ENCODE measurements around the gene ICE2. TPM values are rescaled to one million over a fixed set of nuclear protein-coding genes. Genes with fewer than 3 reads are reported as not detected.

The ICE2 gene
- total and polyA plus RNA-seq, 2 of the 8 experiments (the other 6 are each of a cell fraction or from before 2014, with no cell fraction given): 40.0 to 87.3 TPM

DNA sequence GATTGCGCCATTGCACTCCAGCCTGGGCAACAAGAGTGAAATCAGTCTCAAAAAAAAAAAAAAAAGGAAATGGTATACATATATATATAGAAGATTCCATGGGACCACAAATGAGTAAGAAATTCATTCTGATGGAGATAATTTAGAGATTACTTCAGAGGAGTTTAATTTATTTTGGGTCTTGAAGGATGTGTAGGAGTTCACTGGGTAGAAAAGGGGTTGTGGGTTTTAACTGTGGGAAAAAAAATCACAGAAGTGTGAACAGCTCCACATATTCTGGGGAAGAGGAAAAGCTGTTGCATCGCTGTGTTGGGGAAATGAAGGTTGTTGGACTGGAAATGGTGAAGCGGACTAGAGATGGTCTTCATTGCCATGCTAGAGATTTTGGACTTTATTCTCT, 4.1 kb upstream of the ICE2 start:
- H3K18ac ChIP-seq (ENCODE audit: extremely low read depth, low read length): no peak overlapping the region
- TF ChIP-seq BRCA1 (IDR thresholded peaks at IDR 0.05; ENCODE audit: low read depth, low read length): no peak
- TF ChIP-seq KDM1A (IDR thresholded peaks at IDR 0.05; ENCODE audit: borderline replicate concordance, low read length): no peak
- TF ChIP-seq SUZ12 (IDR thresholded peaks at IDR 0.05; ENCODE audit: low read length): no peak
- TF ChIP-seq JUND (IDR thresholded peaks at IDR 0.05; ENCODE audit: low read length): no peak
- POLR2A ChIA-PET (ENCODE audit: partially characterized antibody): interaction anchor here (0.9 kb wide), 1 partner anchor 14 kb away, joined by 4 read pairs; no protein-coding TSS in a partner anchor
- H4K91ac ChIP-seq (replicated peaks; ENCODE audit: insufficient read length, low read length): no peak overlapping the region
- no peak overlapping the region for H4K8ac ChIP-seq (ENCODE audit: extremely low read depth, insufficient read depth, low read length)
- peaks cover 6% of the 10 kb centered on the region for H3K23me2 ChIP-seq (ENCODE audit: low read depth, low read length)
- 95% methylated on average over 3 of the region's 3 CpGs; no CpG with 5 or more reads in 1 of the 2 experiments for WGBS, 2 experiments (ENCODE audit: extremely low coverage in 1 of 2, insufficient coverage in 1 of 2, insufficient read length in 1 of 2, insufficient replicate concordance in 2 of 2, low coverage in 1 of 2, low lambda C conversion rate in 2 of 2, missing lambda C conversion rate in 1 of 2)
- H3K23ac ChIP-seq (ENCODE audit: insufficient read length): no peak overlapping the region
- no peak overlapping the region for H2BK120ac ChIP-seq (replicated peaks; ENCODE audit: low read depth, low read length)
- CTCF ChIA-PET (ENCODE audit: partially characterized antibody): interaction anchor here (1.9 kb wide), 1 partner anchor 26 kb away, joined by 7 read pairs; no protein-coding TSS in a partner anchor
- no peak overlapping the region for H3K14ac ChIP-seq (ENCODE audit: insufficient read length)
- H3K9ac ChIP-seq (replicated peaks in 1 of 4; ENCODE audit: extremely low read depth in 1 of 4, low read depth in 3 of 4, low read length in 3 of 4): no peak overlapping the region
- no peaks in the 10 kb centered on the region for H3K9me3 ChIP-seq (ENCODE audit: insufficient read depth in 2 of 2, low read depth in 1 of 2, low read length in 1 of 2)
- H3K4me1 ChIP-seq (replicated peaks in 1 of 4; ENCODE audit: control insufficient read depth in 3 of 4, insufficient read depth in 4 of 4, low read length in 3 of 4): peaks cover 0 to 10% (median 4%) of the 10 kb centered on the region in 4 experiments; a peak in 6 of 7 replicates
- FAIRE-seq: no peak
- H3K27ac ChIP-seq (ENCODE audit: low read depth, low read length): no peak overlapping the region
- H3K79me2 ChIP-seq (ENCODE audit: control insufficient read depth in 1 of 2, insufficient read depth in 2 of 2, low read length in 2 of 2): peaks cover 2 to 6% of the 10 kb centered on the region in 2 experiments; a peak in 3 of 4 replicates
- no peak overlapping the region for H2AK5ac ChIP-seq (ENCODE audit: low read depth, low read length)
- no peaks in the 10 kb centered on the region for H3K27me3 ChIP-seq (replicated peaks in 1 of 4; ENCODE audit: control insufficient read depth in 3 of 4, extremely low read depth in 1 of 4, insufficient read depth in 3 of 4, low read length in 3 of 4)
- H2BK20ac ChIP-seq (ENCODE audit: low read length): no peak overlapping the region
- no peak overlapping the region for H2BK5ac ChIP-seq (ENCODE audit: low read depth, low read length)
- no peaks in the 10 kb centered on the region for H3K36me3 ChIP-seq (ENCODE audit: control insufficient read depth in 2 of 4, insufficient read depth in 4 of 4, low read length in 3 of 4)
- DNase-seq (ENCODE audit: low read depth in 1 of 2, low spot score in 2 of 2): no peak
- no peak overlapping the region for H4K5ac ChIP-seq (ENCODE audit: insufficient read length, low read depth, low read length)
- H3K79me1 ChIP-seq (ENCODE audit: low read depth, low read length): peaks cover 1% of the 10 kb centered on the region; the same call in 1 of the 2 replicates
- no peak overlapping the region for H3K4me2 ChIP-seq (ENCODE audit: insufficient read depth in 1 of 2, low read depth in 2 of 2, low read length in 2 of 2)
- no peak overlapping the region for H2BK12ac ChIP-seq (ENCODE audit: low read depth, low read length)
- no peak overlapping the region for H2BK15ac ChIP-seq (ENCODE audit: low read length)
- no peak overlapping the region for H2AFZ ChIP-seq (ENCODE audit: low read length)
- no peak overlapping the region for H3K4me3 ChIP-seq (ENCODE audit: extremely low read depth in 1 of 4, insufficient read depth in 2 of 4, low read depth in 3 of 4, low read length in 4 of 4)
- no peaks in the 10 kb centered on the region for H4K20me1 ChIP-seq (replicated peaks in 1 of 2; ENCODE audit: control insufficient read depth in 1 of 2, insufficient read depth in 2 of 2, low read length in 2 of 2)
- H3K4ac ChIP-seq (replicated peaks; ENCODE audit: insufficient read length, low read depth, low read length): no peak overlapping the region
- H3K56ac ChIP-seq (replicated peaks; ENCODE audit: insufficient read length, low read depth, low read length): no peak overlapping the region

Measured in H1 (cell line).